ENCODE results near the gene EPS8L1.

DNA sequence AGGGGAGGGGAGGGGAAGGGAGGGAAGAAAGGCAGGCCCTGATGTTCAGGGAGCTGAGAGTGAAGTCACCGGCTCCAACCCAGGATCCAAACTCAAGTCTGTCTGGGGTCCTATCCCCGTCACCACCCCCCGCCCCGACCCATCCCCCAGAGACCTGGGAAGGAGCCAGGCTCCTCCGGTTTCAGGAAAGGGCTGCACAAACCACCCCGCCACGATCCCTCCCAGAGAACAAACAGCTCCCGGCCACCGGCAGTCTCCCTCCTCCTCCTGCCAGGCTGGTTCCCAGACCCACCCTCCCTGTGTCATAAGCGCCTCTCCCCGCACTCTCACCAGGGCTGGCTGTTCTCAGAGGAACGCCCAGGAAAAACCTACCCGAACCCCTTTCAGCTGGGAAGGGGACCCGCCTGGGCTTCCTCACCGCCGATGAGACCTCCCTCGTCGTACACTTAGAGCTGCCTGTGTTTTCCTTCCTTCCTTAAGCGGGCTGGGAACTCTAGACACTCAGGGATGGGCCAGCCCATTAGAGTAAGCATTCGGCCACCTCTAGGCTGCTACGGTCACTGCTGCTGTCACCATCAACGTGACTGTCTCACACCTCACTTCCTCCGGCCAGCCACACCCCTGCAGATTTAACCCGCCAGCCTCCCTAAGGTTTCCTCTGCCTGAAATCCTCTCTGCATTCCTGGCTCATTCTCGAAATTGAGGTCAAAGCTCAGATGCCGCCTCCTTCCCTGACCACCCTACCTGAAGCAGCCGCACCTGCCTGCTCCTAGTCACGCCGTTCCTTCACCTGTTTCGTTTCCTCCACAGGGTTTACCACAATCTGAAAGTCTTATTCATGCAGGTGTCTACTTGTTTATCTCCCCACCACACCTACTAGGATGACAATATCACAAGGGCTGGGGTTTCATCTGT, 6.5 kb upstream of the EPS8L1 start:
- no peak for TF ChIP-seq EZH2 (IDR thresholded peaks at IDR 0.05; ENCODE audit: borderline replicate concordance, low read depth, low read length, poor library complexity, severe bottlenecking)
- TF ChIP-seq, protein P1, sequence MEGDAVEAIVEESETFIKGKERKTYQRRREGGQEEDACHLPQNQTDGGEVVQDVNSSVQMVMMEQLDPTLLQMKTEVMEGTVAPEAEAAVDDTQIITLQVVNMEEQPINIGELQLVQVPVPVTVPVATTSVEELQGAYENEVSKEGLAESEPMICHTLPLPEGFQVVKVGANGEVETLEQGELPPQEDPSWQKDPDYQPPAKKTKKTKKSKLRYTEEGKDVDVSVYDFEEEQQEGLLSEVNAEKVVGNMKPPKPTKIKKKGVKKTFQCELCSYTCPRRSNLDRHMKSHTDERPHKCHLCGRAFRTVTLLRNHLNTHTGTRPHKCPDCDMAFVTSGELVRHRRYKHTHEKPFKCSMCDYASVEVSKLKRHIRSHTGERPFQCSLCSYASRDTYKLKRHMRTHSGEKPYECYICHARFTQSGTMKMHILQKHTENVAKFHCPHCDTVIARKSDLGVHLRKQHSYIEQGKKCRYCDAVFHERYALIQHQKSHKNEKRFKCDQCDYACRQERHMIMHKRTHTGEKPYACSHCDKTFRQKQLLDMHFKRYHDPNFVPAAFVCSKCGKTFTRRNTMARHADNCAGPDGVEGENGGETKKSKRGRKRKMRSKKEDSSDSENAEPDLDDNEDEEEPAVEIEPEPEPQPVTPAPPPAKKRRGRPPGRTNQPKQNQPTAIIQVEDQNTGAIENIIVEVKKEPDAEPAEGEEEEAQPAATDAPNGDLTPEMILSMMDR (conservative IDR thresholded peaks at IDR 0.05; ENCODE audit: low read depth, low read length): no peak
